Stimulated activated CD8-positive, alpha-beta memory T cell treated with anti-CD3 and anti-CD28 coated beads, Interleukin-7, amount 100 ng/mL, for 1 hour (primary cell): ENCODE data around the gene FAM117A.
A peak's percentile ranks its signal among the peaks of the same experiment; 100 is the strongest.
"Not testable (repeated sequence)": the region's sequence is repeated elsewhere in the genome, so short reads cannot be mapped to it uniquely, and the experiment has no call there.

Source experiments
- DNase-seq, 2 donors: peaks; one replicate each; pipeline ENCODE4 v3.0.0-alpha.2; 2020; ENCODE audit warnings: low read depth in 2 of 2

The FAM117A gene

DNA sequence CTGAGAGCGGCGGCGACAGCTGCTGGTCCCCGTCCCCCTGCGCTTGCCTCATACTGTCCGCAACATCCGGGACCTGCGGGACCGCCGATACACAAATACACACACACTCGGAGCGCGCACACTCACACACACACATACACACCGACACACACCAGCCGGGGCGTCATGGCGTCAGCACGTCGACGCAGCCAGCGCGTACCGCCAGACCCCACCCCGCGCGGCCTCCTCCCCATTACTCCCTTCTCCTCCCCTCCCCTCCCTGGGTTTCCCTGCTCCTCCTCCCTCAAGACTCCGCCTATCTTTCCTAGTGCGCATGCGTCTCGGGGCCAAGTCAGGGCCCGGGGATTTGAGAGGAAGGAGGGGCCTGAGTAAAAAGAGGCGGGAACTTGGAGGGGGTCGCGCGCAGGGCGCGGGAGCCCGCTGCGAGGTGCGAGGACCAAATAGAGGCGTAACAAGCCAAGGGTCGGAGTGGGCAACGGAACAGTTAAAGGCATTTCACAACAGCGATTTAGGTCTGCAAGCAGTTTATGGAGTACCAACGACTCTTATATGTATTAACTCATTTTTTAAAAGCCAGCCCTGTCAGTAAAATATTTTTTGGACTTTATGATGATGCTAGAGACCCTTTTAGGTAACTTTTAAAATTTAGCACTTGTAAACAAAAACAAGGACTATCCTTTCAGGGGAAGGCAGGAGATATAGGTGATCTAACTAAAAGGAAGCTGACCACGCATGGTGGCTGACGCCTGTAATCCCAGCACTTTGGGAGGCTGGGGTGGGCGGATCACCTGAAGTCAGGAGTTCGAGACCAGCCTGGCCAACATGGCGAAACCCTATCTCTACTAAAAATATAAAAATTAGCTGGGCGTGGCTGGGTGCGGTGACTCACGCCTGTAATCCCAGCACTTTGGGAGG is 85.7 kb downstream of the FAM117A start, which contains the start of gene SPOP:
TSS of gene SPOP (minus strand) at position 165 of the 915 bp plus-strand sequence. CDS start 55,287 bp downstream, outside the sequence.
- peak; percentile 97 for DNase-seq

DNA sequence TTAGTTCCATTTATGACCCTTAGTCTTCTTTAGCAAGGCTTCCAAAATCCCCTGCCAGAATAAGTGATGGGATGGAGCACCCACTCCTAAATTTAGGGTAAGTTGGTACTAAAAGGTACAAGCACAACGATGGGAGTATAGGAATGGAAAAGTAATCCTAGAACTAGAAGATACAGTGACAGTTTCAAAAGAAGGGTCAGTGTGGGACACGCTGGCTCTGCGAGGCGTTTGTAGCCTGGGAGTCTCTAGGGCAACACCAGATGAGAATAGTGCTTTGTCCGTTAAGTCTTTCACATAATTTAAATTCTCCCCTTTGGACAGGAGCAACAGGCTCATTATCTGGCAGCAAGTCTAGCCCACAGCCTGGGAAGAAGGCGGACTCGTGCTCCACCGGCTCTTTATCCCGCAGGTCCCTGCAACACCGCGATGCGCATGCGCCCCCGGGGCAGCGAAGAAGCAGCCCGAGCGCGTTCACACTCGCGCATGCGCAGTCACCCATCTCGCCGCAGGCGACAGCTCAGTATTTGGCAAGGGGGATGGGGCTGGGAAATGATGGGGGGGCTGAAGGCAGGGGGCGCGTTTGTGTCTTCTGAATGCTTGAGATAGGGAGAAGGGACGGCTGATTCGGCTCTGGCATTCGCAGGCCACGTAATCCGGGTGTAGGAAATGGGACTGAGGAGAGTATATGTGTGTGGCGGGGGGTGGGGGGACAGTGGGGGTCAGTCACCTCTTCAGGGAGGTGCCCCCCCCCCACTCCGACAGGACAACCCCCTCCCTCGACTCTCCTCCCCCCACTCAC is 86.6 kb downstream of the FAM117A start:
- peak; percentile 87 to 92 for DNase-seq

DNA sequence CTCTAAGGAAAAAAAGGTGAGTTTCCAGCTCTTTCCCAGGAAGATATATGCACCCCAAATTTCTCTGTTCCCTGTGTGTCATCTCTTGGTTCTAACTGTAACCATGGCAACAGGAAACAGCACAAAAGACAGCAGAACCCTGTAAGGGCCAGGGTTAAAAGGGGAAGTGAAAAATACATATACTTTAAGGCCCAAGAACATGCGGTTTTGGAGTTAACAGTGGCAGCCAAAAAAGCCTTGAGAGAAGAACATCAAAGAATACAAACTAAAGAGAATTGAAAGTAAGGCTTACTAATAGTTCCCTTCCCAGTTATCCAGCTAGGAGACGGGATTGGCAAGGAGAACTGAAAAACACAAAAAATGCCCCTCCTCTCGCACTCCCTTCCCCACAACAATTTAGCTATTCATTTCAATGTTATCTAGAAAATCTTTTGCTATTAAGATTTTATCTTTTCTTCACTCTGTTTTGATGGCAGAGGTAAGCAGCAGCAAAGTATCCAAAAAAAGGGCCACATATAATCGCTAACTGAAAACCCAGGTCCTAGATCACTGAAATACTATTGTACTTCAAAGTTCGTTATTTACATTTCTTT is 87.6 kb downstream of the FAM117A start:
- DNase-seq: no peak

DNA sequence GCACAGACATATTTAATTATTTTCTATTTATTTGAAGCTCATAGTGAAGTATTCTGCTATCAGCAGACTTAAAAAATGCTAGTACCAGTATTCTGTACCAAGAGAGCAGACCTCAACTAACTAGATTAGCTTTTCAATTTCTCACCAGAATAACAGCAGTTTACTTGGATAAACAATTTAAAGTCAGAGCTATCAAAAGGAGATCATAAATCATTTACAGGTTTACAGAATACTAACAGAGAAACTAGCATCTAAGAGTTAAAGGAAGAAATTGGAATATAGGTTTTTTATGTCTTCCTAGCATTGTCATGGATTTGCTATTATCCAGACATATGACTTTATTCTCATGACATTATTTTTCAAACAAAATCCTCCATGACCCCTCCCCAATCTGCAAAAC is 89.4 kb downstream of the FAM117A start:
- DNase-seq: no peak

DNA sequence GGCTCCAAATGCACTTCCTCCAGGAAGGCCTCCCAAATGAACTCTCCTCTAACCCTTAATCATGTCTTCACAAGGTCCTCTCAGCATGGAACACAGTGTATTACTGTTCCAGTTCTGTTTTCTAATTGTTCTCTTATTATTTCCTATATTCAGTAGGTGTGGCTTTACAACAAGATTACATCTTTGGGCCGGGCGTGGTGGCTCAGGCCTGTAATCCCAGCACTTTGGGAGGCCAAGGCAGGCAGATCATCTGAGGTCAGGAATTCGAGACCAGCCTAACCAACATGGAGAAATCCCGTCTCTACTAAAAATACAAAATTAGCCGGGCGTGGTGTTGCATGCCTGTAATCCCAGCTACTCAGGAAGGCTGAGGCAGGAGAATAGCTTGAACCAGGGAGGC is 90.3 kb downstream of the FAM117A start:
- DNase-seq: not testable (repeated sequence)

DNA sequence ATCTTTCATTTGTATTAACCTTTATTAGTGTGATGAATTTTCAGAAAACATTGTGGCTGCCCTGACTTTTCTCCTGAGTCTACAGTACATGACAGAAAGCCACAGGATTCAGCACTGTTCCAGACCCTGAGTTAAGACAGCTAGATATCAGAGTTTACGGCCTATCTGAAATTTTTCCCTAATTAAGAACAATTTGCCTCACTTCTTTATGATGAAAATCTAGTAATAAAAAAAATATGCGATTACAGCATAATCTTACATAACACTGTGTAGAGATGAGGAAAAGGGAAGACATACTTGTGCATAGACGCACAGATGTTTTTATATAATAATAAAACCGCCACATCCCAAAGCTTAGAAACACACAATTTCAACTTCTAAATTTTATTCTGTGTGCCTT is 93.3 kb downstream of the FAM117A start:
- DNase-seq: no peak

DNA sequence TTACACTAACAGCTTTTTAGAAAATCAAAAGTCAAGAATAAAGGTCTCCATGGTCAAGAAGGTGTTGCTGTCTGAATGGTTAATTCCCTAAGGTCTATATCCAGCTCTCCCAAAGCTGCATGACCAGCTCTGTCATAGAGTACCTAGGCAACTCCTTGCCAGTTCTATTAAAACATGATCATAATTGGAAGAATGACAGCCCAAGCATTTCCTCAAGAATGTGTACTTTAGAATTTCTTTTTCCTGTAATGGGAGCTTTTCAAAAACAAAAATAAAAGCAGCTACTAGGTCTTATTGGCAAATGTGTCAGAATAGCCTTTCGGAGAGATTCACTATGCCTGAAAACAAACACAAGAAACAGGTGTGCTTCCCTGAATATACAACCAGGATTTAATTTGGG is 93.9 kb downstream of the FAM117A start:
- DNase-seq: no peak

DNA sequence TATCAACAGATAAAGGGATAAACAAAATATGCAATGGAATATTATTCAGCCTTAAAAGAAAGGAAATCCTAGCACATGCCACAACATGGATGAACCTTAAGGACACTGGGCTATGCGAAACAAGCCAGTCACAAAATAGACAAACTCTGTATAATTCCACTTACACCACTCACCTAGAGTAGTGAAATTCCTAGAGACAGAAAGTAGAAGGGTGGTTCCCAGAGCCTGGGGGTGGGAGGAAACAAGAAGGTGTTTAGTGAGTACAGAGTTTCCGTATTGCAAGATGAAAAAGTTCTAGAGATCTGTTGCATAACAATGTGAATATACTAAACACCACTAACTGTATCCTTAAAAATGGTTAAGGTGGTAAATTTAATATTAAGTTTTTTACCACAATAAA is 96.1 kb downstream of the FAM117A start:
- no peak for DNase-seq

DNA sequence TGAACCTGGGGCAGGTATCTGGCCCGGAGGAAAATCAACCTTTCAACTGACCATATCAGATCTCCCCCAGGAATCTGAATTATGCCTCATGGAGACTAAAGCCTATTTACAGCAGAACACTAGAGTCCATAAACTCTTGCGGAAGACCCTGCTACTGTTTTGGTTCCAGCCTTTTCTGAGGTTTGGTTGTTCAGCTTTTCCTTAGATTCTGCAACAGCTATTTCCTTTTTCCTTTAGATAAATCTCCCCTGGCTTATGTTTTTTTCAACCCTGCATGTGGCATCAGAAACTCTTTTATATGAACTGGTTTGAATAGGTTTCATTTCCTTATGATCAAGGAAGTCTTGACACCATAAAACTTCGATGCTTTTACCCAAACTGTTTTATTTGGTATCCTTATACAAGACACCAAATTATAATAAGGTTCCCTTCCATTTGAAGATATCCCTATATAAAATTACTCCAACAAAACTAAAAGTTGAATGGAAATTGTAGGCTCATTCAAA is 99.2 kb downstream of the FAM117A start:
- no peak for DNase-seq
